GM12872 (cell line): Measurements from ENCODE around the gene COPS4.

Experiments used
- TF ChIP-seq, protein P1 (sequence below): IDR thresholded peaks from 3 replicates; pipeline ENCODE4 v1.5.1; 2011; ENCODE audit warnings: low read depth, mild to moderate bottlenecking, low read length, moderate library complexity; ENCODE audit not compliant: insufficient read depth

COPS4 gene

DNA sequence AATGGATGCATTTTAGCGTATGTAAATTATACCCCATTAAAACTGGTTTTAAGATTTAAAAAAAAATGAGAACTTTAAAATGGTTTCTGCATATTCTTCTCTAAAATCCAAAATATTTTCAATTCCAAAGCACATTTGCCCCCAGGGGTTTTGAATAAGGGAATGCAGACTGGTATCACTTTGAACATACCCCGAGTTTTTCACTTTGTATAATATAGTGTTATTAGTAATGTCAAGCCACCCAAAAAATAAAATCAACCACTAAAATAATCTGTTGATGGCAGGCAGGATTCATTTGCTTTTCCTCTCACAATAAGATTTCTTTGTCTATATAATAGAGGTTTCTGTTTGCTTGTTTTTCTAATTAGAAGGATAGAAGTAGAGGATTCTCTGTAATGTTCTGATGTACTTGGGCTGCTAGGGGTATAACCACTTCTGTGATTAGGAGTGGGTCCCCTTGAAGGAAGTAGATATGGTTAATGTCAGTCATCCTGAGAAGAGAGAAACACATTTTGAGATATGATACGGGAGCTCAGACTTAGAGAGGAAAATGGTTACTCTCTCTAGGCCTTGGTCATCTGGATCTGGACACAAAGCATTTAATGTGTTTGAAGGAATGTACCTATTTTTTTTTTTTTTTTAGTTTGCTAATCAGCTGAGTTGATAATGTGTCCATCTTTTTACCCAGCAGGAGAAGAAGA is 15.0 kb upstream of the COPS4 start:
- TF ChIP-seq, protein P1, sequence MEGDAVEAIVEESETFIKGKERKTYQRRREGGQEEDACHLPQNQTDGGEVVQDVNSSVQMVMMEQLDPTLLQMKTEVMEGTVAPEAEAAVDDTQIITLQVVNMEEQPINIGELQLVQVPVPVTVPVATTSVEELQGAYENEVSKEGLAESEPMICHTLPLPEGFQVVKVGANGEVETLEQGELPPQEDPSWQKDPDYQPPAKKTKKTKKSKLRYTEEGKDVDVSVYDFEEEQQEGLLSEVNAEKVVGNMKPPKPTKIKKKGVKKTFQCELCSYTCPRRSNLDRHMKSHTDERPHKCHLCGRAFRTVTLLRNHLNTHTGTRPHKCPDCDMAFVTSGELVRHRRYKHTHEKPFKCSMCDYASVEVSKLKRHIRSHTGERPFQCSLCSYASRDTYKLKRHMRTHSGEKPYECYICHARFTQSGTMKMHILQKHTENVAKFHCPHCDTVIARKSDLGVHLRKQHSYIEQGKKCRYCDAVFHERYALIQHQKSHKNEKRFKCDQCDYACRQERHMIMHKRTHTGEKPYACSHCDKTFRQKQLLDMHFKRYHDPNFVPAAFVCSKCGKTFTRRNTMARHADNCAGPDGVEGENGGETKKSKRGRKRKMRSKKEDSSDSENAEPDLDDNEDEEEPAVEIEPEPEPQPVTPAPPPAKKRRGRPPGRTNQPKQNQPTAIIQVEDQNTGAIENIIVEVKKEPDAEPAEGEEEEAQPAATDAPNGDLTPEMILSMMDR = no peak

DNA sequence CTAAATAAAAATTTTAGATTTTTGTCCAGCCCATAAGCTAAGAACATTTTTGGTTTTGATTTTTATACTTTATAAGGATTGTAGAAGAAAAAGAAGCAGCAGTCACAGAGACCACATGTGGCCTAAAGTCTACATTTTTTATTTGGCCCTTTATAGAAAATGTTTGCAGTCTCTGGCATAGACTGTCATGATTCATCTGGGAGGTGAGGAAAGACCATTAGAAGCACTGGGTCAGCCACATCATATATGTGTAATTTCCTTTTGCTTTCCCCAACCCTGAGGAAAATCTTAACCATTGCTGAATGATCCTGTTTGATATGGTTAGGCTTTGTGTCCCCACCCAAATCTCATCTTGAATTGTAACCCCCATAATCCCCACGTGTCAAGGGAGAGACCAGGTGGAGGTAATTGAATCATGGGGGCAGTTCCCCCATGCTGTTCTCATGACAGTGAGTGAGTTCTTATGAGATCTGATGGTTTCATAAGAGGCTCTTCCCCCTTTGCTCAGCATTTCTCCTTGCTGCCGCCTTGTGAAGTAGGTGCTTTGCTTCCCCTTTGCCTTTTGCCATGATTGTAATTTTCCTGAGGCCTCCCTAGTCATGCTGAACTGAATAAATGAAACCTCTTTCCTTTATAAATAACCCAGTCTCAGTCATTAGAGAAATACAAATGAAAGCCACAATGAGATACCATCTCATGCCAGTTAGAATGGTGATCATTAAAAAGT is 12.1 kb upstream of the COPS4 start:
- TF ChIP-seq, protein P1 = no peak

DNA sequence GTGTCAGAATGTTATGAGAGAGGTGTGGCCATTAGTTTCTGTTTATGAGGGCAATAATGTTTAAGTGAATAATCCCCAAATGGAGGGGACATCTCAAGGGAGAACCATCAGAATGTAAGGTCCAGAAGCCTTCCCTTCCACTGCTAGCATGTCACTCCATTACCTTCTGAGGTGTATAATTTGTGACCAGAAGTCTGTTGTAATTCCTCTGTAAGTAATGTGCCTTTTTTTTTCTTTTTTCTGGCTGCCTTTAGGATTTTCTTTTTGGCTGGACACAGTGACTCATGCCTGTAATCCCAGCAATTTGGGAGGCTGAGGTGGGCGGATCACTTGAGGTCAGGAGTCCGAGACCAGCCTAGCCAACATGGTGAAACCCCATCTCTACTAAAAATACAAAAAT is 10.8 kb upstream of the COPS4 start:
- TF ChIP-seq, protein P1 = no peak

DNA sequence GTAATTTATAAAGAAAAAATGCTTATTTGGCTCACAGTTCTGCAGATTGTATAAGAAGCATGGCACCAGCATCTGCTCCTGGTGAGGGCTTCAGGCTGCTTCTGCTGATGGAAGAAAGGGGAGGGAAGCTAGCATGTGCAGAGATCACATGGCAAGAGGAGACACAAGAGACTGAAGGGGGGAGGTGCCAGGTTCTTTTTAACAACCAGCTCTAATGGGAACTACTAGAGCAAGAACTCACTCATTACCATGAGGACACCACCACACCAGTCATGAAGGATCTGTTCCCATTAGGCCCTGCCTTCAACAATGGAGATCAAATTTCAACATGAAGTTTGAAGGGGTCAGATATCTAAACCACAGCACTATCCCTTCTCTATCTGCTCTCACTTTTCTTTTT is 9.4 kb upstream of the COPS4 start:
- TF ChIP-seq, protein P1 = no peak

DNA sequence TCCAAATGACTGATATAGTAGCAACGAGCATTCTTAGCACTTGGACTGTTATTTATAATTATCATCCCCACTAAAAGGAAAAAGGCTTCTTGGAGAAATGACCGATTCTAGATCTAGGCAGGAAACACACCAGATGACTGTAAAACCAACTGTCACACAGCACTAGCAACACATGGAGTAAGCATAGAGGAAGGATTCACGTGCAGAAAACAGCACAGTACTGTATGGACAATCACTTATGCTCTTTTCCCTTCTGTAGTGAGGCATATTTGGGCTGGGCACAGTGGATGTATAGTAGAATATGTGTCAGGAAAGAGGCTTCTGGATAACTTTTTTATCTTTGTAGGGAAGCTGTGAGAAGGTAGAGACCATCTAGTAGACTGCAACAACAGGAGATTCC is 6.0 kb upstream of the COPS4 start:
- TF ChIP-seq, protein P1 = no peak

DNA sequence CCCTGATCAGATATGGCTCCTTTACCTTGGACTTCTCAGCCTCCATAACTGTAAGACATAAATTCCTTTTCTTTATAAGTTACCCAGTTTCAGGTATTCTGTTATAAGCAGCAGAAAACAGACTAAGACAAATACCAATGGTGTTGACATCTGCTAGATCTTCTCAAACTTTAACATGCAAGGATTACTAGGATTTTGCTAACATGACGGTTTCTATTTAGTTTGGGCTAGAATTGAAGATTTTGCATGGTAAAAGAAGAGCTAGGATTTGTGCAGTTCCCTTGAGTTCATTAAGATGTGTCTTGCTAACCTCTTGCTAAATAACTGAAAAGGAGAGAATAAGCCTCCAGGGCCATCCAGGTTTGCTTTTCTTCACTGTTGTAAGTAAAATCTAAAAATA is 5.3 kb upstream of the COPS4 start:
- TF ChIP-seq, protein P1 = no peak

DNA sequence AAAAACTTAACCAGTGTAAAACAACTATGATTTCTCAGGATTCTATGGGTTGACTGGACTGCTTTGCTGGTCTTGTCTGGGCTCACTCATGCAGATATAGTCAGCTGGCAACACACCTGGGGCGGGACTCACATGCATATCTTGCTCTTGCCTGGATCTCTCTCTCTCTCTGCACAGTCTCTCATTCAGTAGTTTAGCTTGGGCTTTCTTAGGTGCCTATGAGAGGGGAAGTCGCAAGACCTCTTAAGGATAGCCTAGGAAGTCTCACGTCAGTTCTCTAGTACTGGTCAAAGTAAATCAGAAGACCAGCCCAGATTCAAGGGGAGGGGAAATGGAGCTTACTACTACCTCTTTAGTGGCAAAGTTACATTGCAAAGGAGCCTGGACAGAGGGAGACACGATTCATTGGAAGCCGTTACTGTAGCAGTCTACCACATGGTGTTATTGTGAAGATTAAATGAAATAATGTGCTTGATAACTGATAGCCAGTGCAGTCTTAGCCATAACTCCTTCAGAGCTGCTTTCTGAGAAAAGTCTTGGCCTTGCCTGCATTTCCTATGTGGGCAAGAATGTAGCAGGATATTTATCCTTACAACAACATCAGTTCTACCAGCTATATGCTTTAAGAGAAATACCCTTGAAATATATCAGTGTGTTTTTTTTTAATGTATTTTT is 2.1 kb downstream of the COPS4 start:
- TF ChIP-seq, protein P1 = no peak
